Sigmoid colon (tissue), 7 donors: Measurements from ENCODE around the gene TRIM58. TPM values are rescaled to one million over a fixed set of nuclear protein-coding genes. Genes with fewer than 3 reads are reported as not detected.

Source experiments
- DNase-seq: peaks from one replicate; pipeline ENCODE4 v3.0.0-alpha.2; 2019
- H3K27ac ChIP-seq, 4 donors: fragments of 200-600 bp; sonication (generic); one replicate each; pipeline ENCODE4 v1.5.1; 2016 to 2019; ENCODE audit warnings: mild to moderate bottlenecking in 1 of 4
- H3K27me3 ChIP-seq, 3 donors: fragments of 200-600 bp; sonication (generic); one replicate each; pipeline ENCODE4 v1.5.1; 2019; ENCODE audit warnings: mild to moderate bottlenecking in 1 of 3
- H3K36me3 ChIP-seq, 4 donors: fragments of 200-600 bp; sonication (generic); one replicate each; pipeline ENCODE4 v1.5.1; 2016 to 2019
- H3K4me1 ChIP-seq, 4 donors: fragments of 200-600 bp; sonication (generic); one replicate each; pipeline ENCODE4 v1.5.1; 2017 to 2019
- H3K4me3 ChIP-seq, 4 donors: fragments of 200-600 bp; sonication (generic); one replicate each; pipeline ENCODE4 v1.5.1; 2017 to 2019; ENCODE audit warnings: mild to moderate bottlenecking in 2 of 4, moderate library complexity in 1 of 4
- H3K9me3 ChIP-seq, 4 donors: fragments of 200-600 bp in 3 of 4; sonication (generic) in 3 of 4; one replicate each; pipeline versions ENCODE4 v1.5.1 to v1.6.1; 2013 to 2019
- CTCF ChIP-seq, 4 experiments: fragments of 450-650 bp in 3 of 4; fragments of 200-600 bp in 1 of 4; IDR thresholded peaks; one replicate each; pipeline ENCODE4 v1.5.1; 2016 to 2019; ENCODE audit warnings: antibody characterized with exemption in 4 of 4, mild to moderate bottlenecking in 3 of 4, moderate library complexity in 2 of 4
- EP300 ChIP-seq, 4 donors: sonication (generic); formaldehyde crosslinking; IDR thresholded peaks; one replicate each; pipeline ENCODE4 v1.6.1; 2017; ENCODE audit warnings: antibody characterized with exemption in 4 of 4
- POLR2A ChIP-seq, 2 donors: fragments of 450-650 bp; IDR thresholded peaks; one replicate each; pipeline ENCODE4 v1.6.1; 2016; ENCODE audit warnings: antibody characterized with exemption in 2 of 2, mild to moderate bottlenecking in 2 of 2, moderate library complexity in 2 of 2
- POLR2AphosphoS5 ChIP-seq, 4 donors: sonication (generic); formaldehyde crosslinking; IDR thresholded peaks; one replicate each; pipeline ENCODE4 v1.6.1; 2017; ENCODE audit warnings: antibody characterized with exemption in 4 of 4
- WGBS, 2 donors: extraction: QIAGEN DNeasy Blood & Tissue Kit; methylation state at CpG; one replicate each; pipeline ENCODE4 v1.1.7; 2013; 5-methylcytosine and 5-hydroxymethylcytosine counted together
- intact Hi-C: fragments of 100-400 bp; cut with DNase I; formaldehyde crosslinking; loops from one replicate; pipeline ENCODE4 v1.15.1; 2023
- polyA plus RNA-seq, 3 donors: library from polyadenylated mRNA; stranded (reverse); fragments of 200-250 nt; gene quantifications; one replicate each; pipeline ENCODE4 v1.2.3, GENCODE V29; 2013
- total RNA-seq, 4 donors: library from RNA; depleted of rRNA; stranded (reverse); fragments of >200 nt; gene quantifications; one replicate each; pipeline ENCODE4 v1.1.0, GENCODE V29; 2016
- donor health status: healthy with polysubstance abuse.
- donor health status: Bipolar disorder and iron deficiency.
- donor health status: healthy.

Gene TRIM58
- total and polyA plus RNA-seq, 7 donors = 0.41 to 2.1 (median 0.87) TPM

GRCh38 chr1:247913786-247914185 lies 56.8 kb downstream of the TRIM58 start:
- no peak overlapping the region for H3K4me3 ChIP-seq
- no peaks in the 10 kb centered on the region for H3K9me3 ChIP-seq
- TF ChIP-seq CTCF (IDR thresholded peaks at IDR 0.05) = no peak
- TF ChIP-seq POLR2A (IDR thresholded peaks at IDR 0.05) = no peak
- TF ChIP-seq POLR2AphosphoS5 (IDR thresholded peaks at IDR 0.05) = no peak
- no peak for TF ChIP-seq EP300 (IDR thresholded peaks at IDR 0.05)
- no peak overlapping the region for H3K27ac ChIP-seq
- H3K27me3 ChIP-seq = no peaks in the 10 kb centered on the region
- WGBS, 2 donors = 76 to 83% methylated on average over 2 of the region's 2 CpGs
- no peak for DNase-seq
- H3K36me3 ChIP-seq = no peaks in the 10 kb centered on the region
- intact Hi-C loops = no loop called here
- no peaks in the 10 kb centered on the region for H3K4me1 ChIP-seq

- TF ChIP-seq POLR2A (IDR thresholded peaks at IDR 0.05) (no peak), EP300 (IDR thresholded peaks at IDR 0.05) (no peak), CTCF (IDR thresholded peaks at IDR 0.05) (no peak), POLR2AphosphoS5 (IDR thresholded peaks at IDR 0.05) (no peak)
- WGBS, 2 donors = 64 to 71% methylated on average over 4 of the region's 4 CpGs
- intact Hi-C loops = no loop called here
Observed at GRCh38 chr1:247914941-247915662, 58.1 kb downstream of the TRIM58 start.

GRCh38 chr1:247919952-247920351 lies 63.0 kb downstream of the TRIM58 start, which contains the start of gene OR2T8:
Gene OR2T8, plus strand, starts transcription at chr1:247920252. Its CDS starts 766 bp downstream, at chr1:247921018.
- TF ChIP-seq EP300 (IDR thresholded peaks at IDR 0.05) = no peak
- no peak for TF ChIP-seq POLR2A (IDR thresholded peaks at IDR 0.05)
- no peak for TF ChIP-seq POLR2AphosphoS5 (IDR thresholded peaks at IDR 0.05)
- TF ChIP-seq CTCF (IDR thresholded peaks at IDR 0.05) = no peak
- Histone ChIP-seq H3K27ac (no peak within 1 kb of the TSS), H3K4me3 (no peak within 1 kb of the TSS), H3K36me3 (no peaks in the 10 kb centered on the region), H3K9me3 (no peaks in the 10 kb centered on the region), H3K4me1 (no peaks in the 10 kb centered on the region), H3K27me3 (no peaks in the 10 kb centered on the region)
- DNase-seq = no peak
- intact Hi-C loops = no loop called here
- 92 to 94% methylated on average over 2 of the region's 2 CpGs for WGBS, 2 donors

More at GRCh38 chr1:247914941-247915662, 58.1 kb downstream of the TRIM58 start:
- Histone ChIP-seq H3K27ac (no peak overlapping the region), H3K27me3 (no peaks in the 10 kb centered on the region), H3K4me3 (no peak overlapping the region), H3K4me1 (no peaks in the 10 kb centered on the region), H3K9me3 (no peaks in the 10 kb centered on the region), H3K36me3 (no peaks in the 10 kb centered on the region)
- no peak for DNase-seq

- no peak overlapping the region for H3K4me3 ChIP-seq
- DNase-seq = no peak
- H3K36me3 ChIP-seq = no peaks in the 10 kb centered on the region
- no peak overlapping the region for H3K27ac ChIP-seq
- WGBS, 2 donors = 69 to 73% methylated on average over 3 of the region's 3 CpGs
- H3K27me3 ChIP-seq = no peaks in the 10 kb centered on the region
- intact Hi-C loops = no loop called here
- TF ChIP-seq POLR2A (IDR thresholded peaks at IDR 0.05) (no peak), EP300 (IDR thresholded peaks at IDR 0.05) (no peak), CTCF (IDR thresholded peaks at IDR 0.05) (no peak), POLR2AphosphoS5 (IDR thresholded peaks at IDR 0.05) (no peak)
- H3K9me3 ChIP-seq = no peaks in the 10 kb centered on the region
- H3K4me1 ChIP-seq = no peaks in the 10 kb centered on the region
Observed at GRCh38 chr1:247923941-247924340, 67.0 kb downstream of the TRIM58 start.
